ENCODE results near the gene VANGL2.

The VANGL2 gene

GRCh38 chr1:160438317-160438918, 38.1 kb downstream of the VANGL2 start:
- Histone ChIP-seq H3K27me3 (ENCODE audit: insufficient read depth, poor library complexity, severe bottlenecking) (no peaks in the 10 kb centered on the region), H3K4me3 (replicated peaks; ENCODE audit: insufficient read depth, low read length) (no peak overlapping the region), H3K27ac (replicated peaks) (no peak overlapping the region)
- no peak for DNase-seq (ENCODE audit: low read depth in 1 of 2, low spot score in 1 of 2)
- TF ChIP-seq, protein P1, sequence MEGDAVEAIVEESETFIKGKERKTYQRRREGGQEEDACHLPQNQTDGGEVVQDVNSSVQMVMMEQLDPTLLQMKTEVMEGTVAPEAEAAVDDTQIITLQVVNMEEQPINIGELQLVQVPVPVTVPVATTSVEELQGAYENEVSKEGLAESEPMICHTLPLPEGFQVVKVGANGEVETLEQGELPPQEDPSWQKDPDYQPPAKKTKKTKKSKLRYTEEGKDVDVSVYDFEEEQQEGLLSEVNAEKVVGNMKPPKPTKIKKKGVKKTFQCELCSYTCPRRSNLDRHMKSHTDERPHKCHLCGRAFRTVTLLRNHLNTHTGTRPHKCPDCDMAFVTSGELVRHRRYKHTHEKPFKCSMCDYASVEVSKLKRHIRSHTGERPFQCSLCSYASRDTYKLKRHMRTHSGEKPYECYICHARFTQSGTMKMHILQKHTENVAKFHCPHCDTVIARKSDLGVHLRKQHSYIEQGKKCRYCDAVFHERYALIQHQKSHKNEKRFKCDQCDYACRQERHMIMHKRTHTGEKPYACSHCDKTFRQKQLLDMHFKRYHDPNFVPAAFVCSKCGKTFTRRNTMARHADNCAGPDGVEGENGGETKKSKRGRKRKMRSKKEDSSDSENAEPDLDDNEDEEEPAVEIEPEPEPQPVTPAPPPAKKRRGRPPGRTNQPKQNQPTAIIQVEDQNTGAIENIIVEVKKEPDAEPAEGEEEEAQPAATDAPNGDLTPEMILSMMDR (IDR thresholded peaks at IDR 0.05; ENCODE audit: insufficient read depth, low read length), result no peak
- TF ChIP-seq GABPA (IDR thresholded peaks at IDR 0.05; ENCODE audit: low read depth), result no peak
- TF ChIP-seq SPI1 (IDR thresholded peaks at IDR 0.05; ENCODE audit: borderline replicate concordance, low read depth), result no peak
- TF ChIP-seq, protein P2, sequence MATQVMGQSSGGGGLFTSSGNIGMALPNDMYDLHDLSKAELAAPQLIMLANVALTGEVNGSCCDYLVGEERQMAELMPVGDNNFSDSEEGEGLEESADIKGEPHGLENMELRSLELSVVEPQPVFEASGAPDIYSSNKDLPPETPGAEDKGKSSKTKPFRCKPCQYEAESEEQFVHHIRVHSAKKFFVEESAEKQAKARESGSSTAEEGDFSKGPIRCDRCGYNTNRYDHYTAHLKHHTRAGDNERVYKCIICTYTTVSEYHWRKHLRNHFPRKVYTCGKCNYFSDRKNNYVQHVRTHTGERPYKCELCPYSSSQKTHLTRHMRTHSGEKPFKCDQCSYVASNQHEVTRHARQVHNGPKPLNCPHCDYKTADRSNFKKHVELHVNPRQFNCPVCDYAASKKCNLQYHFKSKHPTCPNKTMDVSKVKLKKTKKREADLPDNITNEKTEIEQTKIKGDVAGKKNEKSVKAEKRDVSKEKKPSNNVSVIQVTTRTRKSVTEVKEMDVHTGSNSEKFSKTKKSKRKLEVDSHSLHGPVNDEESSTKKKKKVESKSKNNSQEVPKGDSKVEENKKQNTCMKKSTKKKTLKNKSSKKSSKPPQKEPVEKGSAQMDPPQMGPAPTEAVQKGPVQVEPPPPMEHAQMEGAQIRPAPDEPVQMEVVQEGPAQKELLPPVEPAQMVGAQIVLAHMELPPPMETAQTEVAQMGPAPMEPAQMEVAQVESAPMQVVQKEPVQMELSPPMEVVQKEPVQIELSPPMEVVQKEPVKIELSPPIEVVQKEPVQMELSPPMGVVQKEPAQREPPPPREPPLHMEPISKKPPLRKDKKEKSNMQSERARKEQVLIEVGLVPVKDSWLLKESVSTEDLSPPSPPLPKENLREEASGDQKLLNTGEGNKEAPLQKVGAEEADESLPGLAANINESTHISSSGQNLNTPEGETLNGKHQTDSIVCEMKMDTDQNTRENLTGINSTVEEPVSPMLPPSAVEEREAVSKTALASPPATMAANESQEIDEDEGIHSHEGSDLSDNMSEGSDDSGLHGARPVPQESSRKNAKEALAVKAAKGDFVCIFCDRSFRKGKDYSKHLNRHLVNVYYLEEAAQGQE (IDR thresholded peaks at IDR 0.05; ENCODE audit: insufficient replicate concordance, low read depth), result no peak
- TF ChIP-seq POLR2AphosphoS5 (IDR thresholded peaks at IDR 0.05; ENCODE audit: low read depth), result no peak

- no peaks in the 10 kb centered on the region for H3K27me3 ChIP-seq (ENCODE audit: insufficient read depth, poor library complexity, severe bottlenecking)
- TF ChIP-seq POLR2AphosphoS5 (IDR thresholded peaks at IDR 0.05; ENCODE audit: low read depth), result no peak
- TF ChIP-seq SPI1 (IDR thresholded peaks at IDR 0.05; ENCODE audit: borderline replicate concordance, low read depth), result no peak
- TF ChIP-seq, protein P1 (IDR thresholded peaks at IDR 0.05; ENCODE audit: insufficient read depth, low read length), result no peak
- TF ChIP-seq, protein P2 (IDR thresholded peaks at IDR 0.05; ENCODE audit: insufficient replicate concordance, low read depth), result no peak
- TF ChIP-seq GABPA (IDR thresholded peaks at IDR 0.05; ENCODE audit: low read depth), result no peak
- no peak for DNase-seq (ENCODE audit: low read depth in 1 of 2, low spot score in 1 of 2)
- H3K27ac ChIP-seq (replicated peaks), result no peak overlapping the region
- H3K4me3 ChIP-seq (replicated peaks; ENCODE audit: insufficient read depth, low read length), result no peak overlapping the region
Observed at GRCh38 chr1:160438935-160439334, 38.6 kb downstream of the VANGL2 start.

DNA sequence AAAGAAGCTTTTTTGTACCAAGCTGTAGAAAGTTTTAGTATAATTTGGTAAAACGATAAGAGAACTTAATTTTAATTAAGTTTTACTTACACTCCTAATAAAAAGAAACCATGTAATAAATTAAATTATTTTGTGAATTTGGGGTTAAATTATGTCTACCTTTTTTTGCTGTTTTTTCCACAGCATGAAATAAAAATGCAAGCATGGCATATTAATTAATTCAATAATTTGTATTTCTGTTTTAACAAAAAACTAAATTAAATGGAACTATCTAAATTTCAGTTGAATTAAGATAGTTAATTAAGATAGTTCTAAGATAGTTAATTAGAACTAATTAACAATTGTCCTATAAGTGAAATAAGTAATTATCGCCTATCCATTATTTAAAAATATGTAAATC, 39.4 kb downstream of the VANGL2 start:
- Histone ChIP-seq H3K27ac (replicated peaks) (no peak overlapping the region), H3K4me3 (replicated peaks; ENCODE audit: insufficient read depth, low read length) (no peak overlapping the region), H3K27me3 (ENCODE audit: insufficient read depth, poor library complexity, severe bottlenecking) (no peaks in the 10 kb centered on the region)
- DNase-seq (ENCODE audit: low read depth in 1 of 2, low spot score in 1 of 2), result no peak
- TF ChIP-seq GABPA (IDR thresholded peaks at IDR 0.05; ENCODE audit: low read depth) (no peak), POLR2AphosphoS5 (IDR thresholded peaks at IDR 0.05; ENCODE audit: low read depth) (no peak), SPI1 (IDR thresholded peaks at IDR 0.05; ENCODE audit: borderline replicate concordance, low read depth) (no peak)
- TF ChIP-seq, protein P1 (IDR thresholded peaks at IDR 0.05; ENCODE audit: insufficient read depth, low read length), result no peak
- TF ChIP-seq, protein P2 (IDR thresholded peaks at IDR 0.05; ENCODE audit: insufficient replicate concordance, low read depth), result no peak

Data from HL-60 (cell line).